NB4 (cell line): ENCODE data around the gene GALNT2.

Source experiments
- MYC ChIP-seq: IDR thresholded peaks from 2 replicates; pipeline ENCODE4 v1.6.1; 2011; ENCODE audit warnings: low read depth, low read length
- POLR2A ChIP-seq: IDR thresholded peaks from 2 replicates; pipeline ENCODE4 v1.6.1; 2011; ENCODE audit warnings: mild to moderate bottlenecking; ENCODE audit not compliant: insufficient read length; ENCODE audit errors: extremely low read depth
- TF ChIP-seq, protein P1 (sequence below): IDR thresholded peaks from one replicate; pipeline ENCODE4 v1.5.1; 2012; ENCODE audit warnings: low read depth, low read length
- TF ChIP-seq, protein P2 (sequence below): IDR thresholded peaks from 2 replicates; pipeline ENCODE4 v1.6.1; 2011; ENCODE audit warnings: low read depth, low read length

GRCh38 chr1:230139315-230139714, 72.3 kb downstream of the GALNT2 start:
- TF ChIP-seq, protein P1, sequence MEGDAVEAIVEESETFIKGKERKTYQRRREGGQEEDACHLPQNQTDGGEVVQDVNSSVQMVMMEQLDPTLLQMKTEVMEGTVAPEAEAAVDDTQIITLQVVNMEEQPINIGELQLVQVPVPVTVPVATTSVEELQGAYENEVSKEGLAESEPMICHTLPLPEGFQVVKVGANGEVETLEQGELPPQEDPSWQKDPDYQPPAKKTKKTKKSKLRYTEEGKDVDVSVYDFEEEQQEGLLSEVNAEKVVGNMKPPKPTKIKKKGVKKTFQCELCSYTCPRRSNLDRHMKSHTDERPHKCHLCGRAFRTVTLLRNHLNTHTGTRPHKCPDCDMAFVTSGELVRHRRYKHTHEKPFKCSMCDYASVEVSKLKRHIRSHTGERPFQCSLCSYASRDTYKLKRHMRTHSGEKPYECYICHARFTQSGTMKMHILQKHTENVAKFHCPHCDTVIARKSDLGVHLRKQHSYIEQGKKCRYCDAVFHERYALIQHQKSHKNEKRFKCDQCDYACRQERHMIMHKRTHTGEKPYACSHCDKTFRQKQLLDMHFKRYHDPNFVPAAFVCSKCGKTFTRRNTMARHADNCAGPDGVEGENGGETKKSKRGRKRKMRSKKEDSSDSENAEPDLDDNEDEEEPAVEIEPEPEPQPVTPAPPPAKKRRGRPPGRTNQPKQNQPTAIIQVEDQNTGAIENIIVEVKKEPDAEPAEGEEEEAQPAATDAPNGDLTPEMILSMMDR = no peak
- no peak for TF ChIP-seq POLR2A
- TF ChIP-seq, protein P2, sequence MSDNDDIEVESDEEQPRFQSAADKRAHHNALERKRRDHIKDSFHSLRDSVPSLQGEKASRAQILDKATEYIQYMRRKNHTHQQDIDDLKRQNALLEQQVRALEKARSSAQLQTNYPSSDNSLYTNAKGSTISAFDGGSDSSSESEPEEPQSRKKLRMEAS = no peak
- TF ChIP-seq MYC = no peak
